Left ventricle myocardium inferior (tissue), 1 donor: ENCODE results near the gene BBC3. TPM values are rescaled to one million over a fixed set of nuclear protein-coding genes. Genes with fewer than 3 reads are reported as not detected.

Experiments
- DNase-seq: peaks from one replicate; pipeline ENCODE4 v3.0.0-alpha.2; 2020
- H3K27ac ChIP-seq: fragments of 200-600 bp; replicated peaks from 2 replicates; pipeline ENCODE4 v1.8.0; 2021
- H3K27me3 ChIP-seq: fragments of 200-600 bp; 2 replicates; pipeline ENCODE4 v1.8.0; 2021; ENCODE audit warnings: low read depth
- H3K36me3 ChIP-seq: fragments of 200-600 bp; 2 replicates; pipeline ENCODE4 v1.8.0; 2021
- H3K4me1 ChIP-seq: fragments of 200-600 bp; 2 replicates; pipeline ENCODE4 v1.8.0; 2021
- H3K4me3 ChIP-seq: fragments of 200-600 bp; 2 replicates; pipeline ENCODE4 v1.8.0; 2021; ENCODE audit warnings: mild to moderate bottlenecking, moderate library complexity
- H3K9me3 ChIP-seq: fragments of 200-600 bp; replicated peaks from 2 replicates; pipeline ENCODE4 v1.8.0; 2021
- CTCF ChIP-seq: fragments of 200-600 bp; IDR thresholded peaks from 2 replicates; pipeline ENCODE4 v1.8.0; 2021; ENCODE audit warnings: antibody characterized with exemption, mild to moderate bottlenecking, borderline replicate concordance
- intact Hi-C: fragments of 100-400 bp; cut with micrococcal nuclease; formaldehyde crosslinking; loops from one replicate; pipeline ENCODE4 v1.11.0; 2022
- total RNA-seq: library from RNA; stranded (reverse); fragmentation: NEBNext Ultra II Directional; extraction: Animal tissue kit (Norgen Biotek cat#: 25700); gene quantifications from one replicate; pipeline ENCODE4 v1.2.1, GENCODE V29; 2021
- donor health status: DM: no; HTN: yes; CAD: no; lungs with severe emphysema.

BBC3 gene
- total RNA-seq, 1 donor from 2014 or later: 3.9 TPM

- Histone ChIP-seq H3K4me3 (peak within 1 kb of the TSS; percentile 82), H3K9me3 (no peaks in the 10 kb centered on the region), H3K27ac (peak within 1 kb of the TSS; percentile 98), H3K4me1 (peaks cover 60% of the 10 kb centered on the region), H3K36me3 (peaks cover 22% of the 10 kb centered on the region), H3K27me3 (no peaks in the 10 kb centered on the region)
- TF ChIP-seq CTCF: no peak
- DNase-seq: peak; percentile 97
- intact Hi-C loops: no loop called here
Measured at GRCh38 chr19:47274071-47274890, 43.3 kb upstream of the BBC3 start, which contains the start of gene INAFM1. INAFM1 (plus strand) TSS chr19:47274885; CDS start chr19:47274920, 35 bp downstream.

GRCh38 chr19:47273313-47274070 lies 42.5 kb upstream of the BBC3 start:
- no peak for TF ChIP-seq CTCF
- Histone ChIP-seq H3K27me3 (no peaks in the 10 kb centered on the region), H3K4me1 (peaks cover 57% of the 10 kb centered on the region), H3K36me3 (peaks cover 30% of the 10 kb centered on the region), H3K9me3 (no peaks in the 10 kb centered on the region), H3K27ac (peak overlapping the region; percentile 98), H3K4me3 (peak overlapping the region; percentile 82)
- DNase-seq: peak; percentile 92
- intact Hi-C loops: no loop called here

GRCh38 chr19:47272448-47273312 lies 41.7 kb upstream of the BBC3 start:
- Histone ChIP-seq H3K27ac (peak overlapping the region; percentile 98), H3K36me3 (peaks cover 38% of the 10 kb centered on the region), H3K4me1 (peaks cover 50% of the 10 kb centered on the region), H3K27me3 (no peaks in the 10 kb centered on the region), H3K9me3 (no peaks in the 10 kb centered on the region), H3K4me3 (peak overlapping the region; percentile 82)
- peak; percentile 52 for DNase-seq
- intact Hi-C loops: no loop called here
- no peak for TF ChIP-seq CTCF

GRCh38 chr19:47271949-47272348 lies 41.0 kb upstream of the BBC3 start:
- H3K27me3 ChIP-seq: no peaks in the 10 kb centered on the region
- peaks cover 45% of the 10 kb centered on the region for H3K36me3 ChIP-seq
- H3K4me3 ChIP-seq: no peak overlapping the region
- H3K9me3 ChIP-seq: no peaks in the 10 kb centered on the region
- peak overlapping the region; percentile 98 for H3K27ac ChIP-seq
- intact Hi-C loops: no loop called here
- no peak for TF ChIP-seq CTCF
- no peak for DNase-seq
- peaks cover 42% of the 10 kb centered on the region for H3K4me1 ChIP-seq

GRCh38 chr19:47270408-47270807 lies 39.4 kb upstream of the BBC3 start:
- no peaks in the 10 kb centered on the region for H3K27me3 ChIP-seq
- TF ChIP-seq CTCF: no peak
- intact Hi-C loops: no loop called here
- H3K36me3 ChIP-seq: peaks cover 60% of the 10 kb centered on the region
- H3K4me1 ChIP-seq: peaks cover 27% of the 10 kb centered on the region
- no peak overlapping the region for H3K4me3 ChIP-seq
- DNase-seq: no peak
- H3K27ac ChIP-seq: no peak overlapping the region
- H3K9me3 ChIP-seq: no peaks in the 10 kb centered on the region
